HEK293 (cell line): Measurements from ENCODE around the gene CYB561A3.

Experiments
- CTCF ChIA-PET: fragments of 350-600 bp; formaldehyde crosslinking; extraction: SDS; loops from one replicate; lab custom pipeline; 2021; ENCODE audit warnings: antibody characterized with exemption; lab: Yijun Ruan, JAX
- POLR2A ChIA-PET: fragments of 300-600 bp; formaldehyde crosslinking; extraction: SDS; loops from one replicate; lab custom pipeline; 2020; ENCODE audit warnings: antibody characterized with exemption, inconsistent platforms; lab: Yijun Ruan, JAX
- H3K27ac ChIP-seq: fragments of 200-500 bp; sonication (Bioruptor generic); 2 replicates; pipeline ENCODE4 v1.5.1; 2014; ENCODE audit warnings: low read depth, low read length, control low read depth, inconsistent platforms; ENCODE audit errors: extremely low read depth
- H3K36me3 ChIP-seq, 2 experiments: fragments of 200-500 bp in 1 of 2; sonication (Bioruptor generic) in 1 of 2; 1 replicate in 1 of 2; 2 replicates in 1 of 2; pipeline ENCODE4 v1.5.1; 2014 to 2017; ENCODE audit warnings: inconsistent platforms in 2 of 2, low read length in 2 of 2; ENCODE audit not compliant: control insufficient read depth in 2 of 2, insufficient read depth in 1 of 2
- H3K4me1 ChIP-seq: fragments of 200-500 bp; sonication (Bioruptor generic); 2 replicates; pipeline ENCODE4 v1.5.1; 2014; ENCODE audit warnings: mild to moderate bottlenecking, low read length, inconsistent platforms; ENCODE audit not compliant: control insufficient read depth, insufficient read depth
- H3K4me3 ChIP-seq: 2 replicates; pipeline ENCODE4 v1.5.1; 2011; ENCODE audit warnings: low read depth, mild to moderate bottlenecking, control low read depth, low read length, moderate library complexity
- H3K9me3 ChIP-seq: fragments of 200-500 bp; sonication (Bioruptor generic); 2 replicates; pipeline ENCODE4 v1.5.1; 2014; ENCODE audit warnings: low read depth, low read length, inconsistent platforms; ENCODE audit not compliant: control insufficient read depth, insufficient read depth
- ATF2 ChIP-seq: fragments of 450-650 bp; formaldehyde crosslinking; IDR thresholded peaks from 2 replicates; pipeline ENCODE4 v1.5.1; 2016; ENCODE audit warnings: missing biosample characterization, missing genetic modification characterization, low read depth
- EGR2 ChIP-seq: fragments of 450-650 bp; formaldehyde crosslinking; IDR thresholded peaks from 2 replicates; pipeline ENCODE4 v1.5.1; 2016; ENCODE audit warnings: low read depth, missing biosample characterization, missing genetic modification characterization
- GLIS1 ChIP-seq: fragments of 450-650 bp; formaldehyde crosslinking; IDR thresholded peaks from 2 replicates; pipeline ENCODE4 v1.5.1; 2016; ENCODE audit warnings: missing biosample characterization, missing genetic modification characterization
- GLIS2 ChIP-seq: fragments of 450-650 bp; formaldehyde crosslinking; IDR thresholded peaks from 2 replicates; pipeline ENCODE4 v1.5.1; 2016; ENCODE audit warnings: missing biosample characterization, missing genetic modification characterization
- KLF16 ChIP-seq: fragments of 450-650 bp; formaldehyde crosslinking; IDR thresholded peaks from 2 replicates; pipeline ENCODE4 v1.5.1; 2017; ENCODE audit warnings: missing biosample characterization, missing genetic modification characterization
- OVOL3 ChIP-seq: fragments of 450-650 bp; formaldehyde crosslinking; IDR thresholded peaks from 2 replicates; pipeline ENCODE4 v1.5.1; 2016; ENCODE audit warnings: missing biosample characterization, missing genetic modification characterization
- SCRT1 ChIP-seq: fragments of 450-650 bp; formaldehyde crosslinking; IDR thresholded peaks from 2 replicates; pipeline ENCODE4 v1.5.1; 2016; ENCODE audit warnings: missing biosample characterization, missing genetic modification characterization, borderline replicate concordance
- SETDB1 ChIP-seq: IDR thresholded peaks from one replicate; pipeline ENCODE4 v1.6.1; 2017; ENCODE audit warnings: mild to moderate bottlenecking, low read length, moderate library complexity, mixed read lengths; ENCODE audit not compliant: insufficient read length
- ZBTB21 ChIP-seq: fragments of 450-650 bp; formaldehyde crosslinking; IDR thresholded peaks from 2 replicates; pipeline ENCODE4 v1.5.1; 2017; ENCODE audit warnings: missing biosample characterization, missing genetic modification characterization
- ZBTB48 ChIP-seq: fragments of 450-650 bp; formaldehyde crosslinking; IDR thresholded peaks from 2 replicates; pipeline ENCODE4 v1.5.1; 2016; ENCODE audit warnings: missing biosample characterization, missing genetic modification characterization
- ZBTB6 ChIP-seq: fragments of 450-650 bp; formaldehyde crosslinking; IDR thresholded peaks from 2 replicates; pipeline ENCODE4 v1.5.1; 2017; ENCODE audit warnings: missing biosample characterization, missing genetic modification characterization
- ZIC2 ChIP-seq: fragments of 450-650 bp; formaldehyde crosslinking; IDR thresholded peaks from 2 replicates; pipeline ENCODE4 v1.5.1; 2016; ENCODE audit warnings: missing biosample characterization, missing genetic modification characterization
- ZNF133 ChIP-seq: fragments of 450-650 bp; formaldehyde crosslinking; IDR thresholded peaks from 2 replicates; pipeline ENCODE4 v1.5.1; 2016; ENCODE audit warnings: missing biosample characterization, missing genetic modification characterization
- ZNF266 ChIP-seq: fragments of 450-650 bp; formaldehyde crosslinking; IDR thresholded peaks from 2 replicates; pipeline ENCODE4 v1.5.1; 2016; ENCODE audit warnings: missing biosample characterization, missing genetic modification characterization, low read depth
- ZNF292 ChIP-seq: fragments of 450-650 bp; formaldehyde crosslinking; IDR thresholded peaks from 2 replicates; pipeline ENCODE4 v1.5.1; 2016; ENCODE audit warnings: low read depth, missing biosample characterization, missing genetic modification characterization, borderline replicate concordance
- ZNF341 ChIP-seq: fragments of 450-650 bp; formaldehyde crosslinking; IDR thresholded peaks from 2 replicates; pipeline ENCODE4; 2016; ENCODE audit warnings: low read depth, missing biosample characterization, missing genetic modification characterization
- ZNF394 ChIP-seq: fragments of 450-650 bp; formaldehyde crosslinking; IDR thresholded peaks from 2 replicates; pipeline ENCODE4 v1.5.1; 2016; ENCODE audit warnings: missing biosample characterization, missing genetic modification characterization, mild to moderate bottlenecking, moderate library complexity, borderline replicate concordance
- ZNF404 ChIP-seq: fragments of 450-650 bp; formaldehyde crosslinking; IDR thresholded peaks from 2 replicates; pipeline ENCODE4 v1.5.1; 2017; ENCODE audit warnings: missing biosample characterization, missing genetic modification characterization
- ZNF558 ChIP-seq: fragments of 450-650 bp; formaldehyde crosslinking; IDR thresholded peaks from 2 replicates; pipeline ENCODE4 v1.5.1; 2016; ENCODE audit warnings: missing biosample characterization, missing genetic modification characterization
- ZNF561 ChIP-seq: fragments of 450-650 bp; IDR thresholded peaks from 2 replicates; pipeline ENCODE4 v1.5.1; 2018; ENCODE audit warnings: missing biosample characterization, missing genetic modification characterization, borderline replicate concordance
- ZNF571 ChIP-seq: fragments of 450-650 bp; formaldehyde crosslinking; IDR thresholded peaks from 2 replicates; pipeline ENCODE4 v1.5.0; 2017; ENCODE audit warnings: missing biosample characterization, missing genetic modification characterization
- ZNF623 ChIP-seq: fragments of 450-650 bp; formaldehyde crosslinking; IDR thresholded peaks from 2 replicates; pipeline ENCODE4 v1.5.1; 2016; ENCODE audit warnings: missing biosample characterization, missing genetic modification characterization
- ZNF645 ChIP-seq: fragments of 450-650 bp; formaldehyde crosslinking; IDR thresholded peaks from 2 replicates; pipeline ENCODE4; 2016; ENCODE audit warnings: missing biosample characterization, missing genetic modification characterization
- ZNF791 ChIP-seq: fragments of 450-650 bp; formaldehyde crosslinking; IDR thresholded peaks from 2 replicates; pipeline ENCODE4 v1.5.1; 2016; ENCODE audit warnings: missing biosample characterization, missing genetic modification characterization
- ZSCAN16 ChIP-seq: fragments of 450-650 bp; formaldehyde crosslinking; IDR thresholded peaks from 2 replicates; pipeline ENCODE4 v1.5.1; 2016; ENCODE audit warnings: missing biosample characterization, missing genetic modification characterization
- ZSCAN23 ChIP-seq: fragments of 450-650 bp; formaldehyde crosslinking; IDR thresholded peaks from 2 replicates; pipeline ENCODE4 v1.5.1; 2016; ENCODE audit warnings: missing biosample characterization, missing genetic modification characterization
- TF ChIP-seq, protein P1 (sequence below): fragments of 450-650 bp; formaldehyde crosslinking; IDR thresholded peaks from 2 replicates; pipeline ENCODE4 v1.5.1; 2016; ENCODE audit warnings: missing biosample characterization, missing genetic modification characterization
- TF ChIP-seq, protein P2 (sequence below): fragments of 450-650 bp; formaldehyde crosslinking; IDR thresholded peaks from 2 replicates; pipeline ENCODE4 v1.5.1; 2017; ENCODE audit warnings: missing biosample characterization, missing genetic modification characterization
- TF ChIP-seq, protein P3 (sequence below): fragments of 450-650 bp; formaldehyde crosslinking; IDR thresholded peaks from 2 replicates; pipeline ENCODE4 v1.5.1; 2016; ENCODE audit warnings: missing biosample characterization, missing genetic modification characterization

The CYB561A3 gene

GRCh38 chr11:61406067-61406466 lies 44.4 kb upstream of the CYB561A3 start (continued):
- TF ChIP-seq, protein P1, sequence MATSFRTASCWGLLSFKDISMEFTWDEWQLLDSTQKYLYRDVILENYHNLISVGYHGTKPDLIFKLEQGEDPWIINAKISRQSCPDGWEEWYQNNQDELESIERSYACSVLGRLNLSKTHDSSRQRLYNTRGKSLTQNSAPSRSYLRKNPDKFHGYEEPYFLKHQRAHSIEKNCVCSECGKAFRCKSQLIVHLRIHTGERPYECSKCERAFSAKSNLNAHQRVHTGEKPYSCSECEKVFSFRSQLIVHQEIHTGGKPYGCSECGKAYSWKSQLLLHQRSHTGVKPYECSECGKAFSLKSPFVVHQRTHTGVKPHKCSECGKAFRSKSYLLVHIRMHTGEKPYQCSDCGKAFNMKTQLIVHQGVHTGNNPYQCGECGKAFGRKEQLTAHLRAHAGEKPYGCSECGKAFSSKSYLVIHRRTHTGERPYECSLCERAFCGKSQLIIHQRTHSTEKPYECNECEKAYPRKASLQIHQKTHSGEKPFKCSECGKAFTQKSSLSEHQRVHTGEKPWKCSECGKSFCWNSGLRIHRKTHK (tag by site-specific recombination), result no peak
- no peak for TF ChIP-seq ZSCAN16
- TF ChIP-seq, all 188 proteins: peak for 0

DNA sequence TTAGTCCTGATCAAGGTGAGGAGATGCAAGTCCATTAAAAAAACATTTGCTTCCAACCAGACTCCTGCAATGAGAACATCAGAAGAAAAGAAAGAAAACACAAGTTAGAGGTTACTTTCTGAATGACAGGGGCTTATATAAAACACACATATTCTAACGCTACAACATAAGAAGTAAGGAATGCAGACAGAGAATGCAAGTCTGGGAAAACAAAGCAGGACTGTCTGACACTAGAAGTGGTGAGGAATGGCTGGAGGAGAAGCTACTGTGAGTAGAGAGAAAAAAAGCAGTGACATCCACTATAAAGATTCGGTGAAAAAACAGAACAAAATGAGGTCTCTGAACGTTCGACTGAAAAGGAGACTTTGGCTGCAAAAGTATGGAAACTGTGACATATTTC lies 43.0 kb upstream of the CYB561A3 start:
- no peaks in the 10 kb centered on the region for H3K9me3 ChIP-seq
- H3K36me3 ChIP-seq, result peaks cover 20 to 89% of the 10 kb centered on the region in 2 experiments
- ChIA-PET POLR2A (no interaction called here), CTCF (no interaction called here)
- H3K27ac ChIP-seq, result no peak overlapping the region
- H3K4me3 ChIP-seq, result no peak overlapping the region
- no peaks in the 10 kb centered on the region for H3K4me1 ChIP-seq
- TF ChIP-seq SETDB1, result no peak
- no peak for TF ChIP-seq ZNF623 (tag by site-specific recombination)
- no peak for TF ChIP-seq ZNF394
- no peak for TF ChIP-seq ZSCAN16
- TF ChIP-seq OVOL3, result no peak
- no peak for TF ChIP-seq ZNF404 (tag by site-specific recombination)
- TF ChIP-seq ZBTB48 (tag by site-specific recombination), result no peak
- no peak for TF ChIP-seq ZNF561
- TF ChIP-seq ZNF341 (tag by site-specific recombination), result no peak
- TF ChIP-seq ZNF133, result no peak
- TF ChIP-seq ZBTB21 (tag by site-specific recombination), result no peak
- TF ChIP-seq ZNF791 (tag by site-specific recombination), result no peak
- TF ChIP-seq ZNF292 (tag by site-specific recombination), result no peak
- TF ChIP-seq EGR2 (tag by site-specific recombination), result no peak
- TF ChIP-seq, protein P2, sequence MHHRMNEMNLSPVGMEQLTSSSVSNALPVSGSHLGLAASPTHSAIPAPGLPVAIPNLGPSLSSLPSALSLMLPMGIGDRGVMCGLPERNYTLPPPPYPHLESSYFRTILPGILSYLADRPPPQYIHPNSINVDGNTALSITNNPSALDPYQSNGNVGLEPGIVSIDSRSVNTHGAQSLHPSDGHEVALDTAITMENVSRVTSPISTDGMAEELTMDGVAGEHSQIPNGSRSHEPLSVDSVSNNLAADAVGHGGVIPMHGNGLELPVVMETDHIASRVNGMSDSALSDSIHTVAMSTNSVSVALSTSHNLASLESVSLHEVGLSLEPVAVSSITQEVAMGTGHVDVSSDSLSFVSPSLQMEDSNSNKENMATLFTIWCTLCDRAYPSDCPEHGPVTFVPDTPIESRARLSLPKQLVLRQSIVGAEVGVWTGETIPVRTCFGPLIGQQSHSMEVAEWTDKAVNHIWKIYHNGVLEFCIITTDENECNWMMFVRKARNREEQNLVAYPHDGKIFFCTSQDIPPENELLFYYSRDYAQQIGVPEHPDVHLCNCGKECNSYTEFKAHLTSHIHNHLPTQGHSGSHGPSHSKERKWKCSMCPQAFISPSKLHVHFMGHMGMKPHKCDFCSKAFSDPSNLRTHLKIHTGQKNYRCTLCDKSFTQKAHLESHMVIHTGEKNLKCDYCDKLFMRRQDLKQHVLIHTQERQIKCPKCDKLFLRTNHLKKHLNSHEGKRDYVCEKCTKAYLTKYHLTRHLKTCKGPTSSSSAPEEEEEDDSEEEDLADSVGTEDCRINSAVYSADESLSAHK, result no peak

DNA sequence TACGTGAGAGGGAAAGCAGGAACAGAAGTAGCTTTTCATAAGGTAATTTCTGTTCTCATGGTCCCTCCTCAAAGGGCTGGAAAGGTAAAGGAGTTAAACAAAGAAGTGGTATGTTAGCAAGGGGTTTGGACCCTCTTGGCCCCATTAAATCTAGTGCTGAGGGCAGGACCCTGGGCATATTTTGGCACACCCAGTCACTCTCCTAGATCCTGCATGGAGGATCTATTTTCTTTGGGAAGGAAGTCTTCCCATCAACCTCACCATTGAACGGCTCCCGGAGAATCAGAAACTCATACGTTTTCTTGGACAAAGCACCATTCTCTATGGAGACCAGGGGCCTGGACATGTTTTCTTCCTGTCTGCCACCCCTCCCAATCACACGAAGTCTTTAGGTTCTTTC lies 42.4 kb upstream of the CYB561A3 start:
- H3K4me1 ChIP-seq, result no peaks in the 10 kb centered on the region
- TF ChIP-seq GLIS1 (no peak), ATF2 (tag by site-specific recombination) (no peak), ZSCAN23 (tag by site-specific recombination) (no peak), KLF16 (tag by site-specific recombination) (no peak), GLIS2 (no peak), ZBTB6 (tag by site-specific recombination) (no peak), SCRT1 (no peak), ZIC2 (tag by site-specific recombination) (no peak), ZNF571 (tag by site-specific recombination) (no peak), ZNF645 (tag by site-specific recombination) (no peak), ZNF558 (tag by site-specific recombination) (no peak), ZNF266 (no peak)
- TF ChIP-seq, protein P3, sequence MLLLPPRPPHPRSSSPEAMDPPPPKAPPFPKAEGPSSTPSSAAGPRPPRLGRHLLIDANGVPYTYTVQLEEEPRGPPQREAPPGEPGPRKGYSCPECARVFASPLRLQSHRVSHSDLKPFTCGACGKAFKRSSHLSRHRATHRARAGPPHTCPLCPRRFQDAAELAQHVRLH, result no peak

More for the DNA sequence above, 42.4 kb upstream of the CYB561A3 start:
- Histone ChIP-seq H3K27ac (no peak overlapping the region), H3K9me3 (no peaks in the 10 kb centered on the region), H3K36me3 (peaks cover 18 to 85% of the 10 kb centered on the region in 2 experiments), H3K4me3 (no peak overlapping the region)
- CTCF ChIA-PET, result interaction anchor here (1.2 kb wide), 1 partner anchor 11 kb away, joined by 4 read pairs; the partner anchor contains the start of gene TMEM216
- POLR2A ChIA-PET, result no interaction called here
